Smooth muscle cell (in vitro differentiated cells): Measurements from ENCODE around the gene KCTD17. TPM values are rescaled to one million over a fixed set of nuclear protein-coding genes. Genes with fewer than 3 reads are reported as not detected.

ENCODE experiments used
- DNase-seq: peaks from one replicate; lab custom pipeline; 2025; ENCODE audit not compliant: unreplicated experiment; lab: John Stamatoyannopoulos, UW
- H2AFZ ChIP-seq: fragments of 200-600 bp; sonication (generic); 2 replicates; pipeline ENCODE4 v1.6.0; 2016; ENCODE audit warnings: antibody characterized with exemption, low read depth, mild to moderate bottlenecking
- H3F3A ChIP-seq: fragments of 200-600 bp; sonication (generic); 2 replicates; pipeline ENCODE4 v1.6.0; 2017; ENCODE audit warnings: antibody characterized with exemption, low read depth
- H3K27ac ChIP-seq: fragments of 200-600 bp; sonication (generic); 2 replicates; pipeline ENCODE4 v1.5.1; 2016; ENCODE audit warnings: low read depth, mild to moderate bottlenecking
- H3K27me3 ChIP-seq: fragments of 200-600 bp; sonication (generic); 2 replicates; pipeline ENCODE4 v1.6.1; 2016; ENCODE audit warnings: low read depth, mild to moderate bottlenecking
- H3K36me3 ChIP-seq: fragments of 200-600 bp; sonication (generic); 2 replicates; pipeline ENCODE4 v1.5.1; 2016; ENCODE audit warnings: low read depth
- H3K4me1 ChIP-seq: fragments of 200-600 bp; sonication (generic); 2 replicates; pipeline ENCODE4 v1.5.1; 2016; ENCODE audit warnings: low read depth
- H3K4me2 ChIP-seq: fragments of 200-600 bp; sonication (generic); 2 replicates; pipeline ENCODE4 v1.6.0; 2016; ENCODE audit warnings: mild to moderate bottlenecking
- H3K4me3 ChIP-seq: fragments of 200-600 bp; sonication (generic); 2 replicates; pipeline ENCODE4 v1.5.1; 2016; ENCODE audit warnings: mild to moderate bottlenecking
- H3K79me2 ChIP-seq: fragments of 200-600 bp; sonication (generic); 2 replicates; pipeline ENCODE4 v1.6.0; 2016; ENCODE audit warnings: low read depth, mild to moderate bottlenecking
- H3K9ac ChIP-seq: fragments of 200-600 bp; sonication (generic); 2 replicates; pipeline ENCODE4 v1.6.0; 2016; ENCODE audit warnings: low read depth
- H3K9me3 ChIP-seq: fragments of 200-600 bp; sonication (generic); replicated peaks from 2 replicates; pipeline ENCODE4 v1.5.1; 2016; ENCODE audit warnings: low read depth
- H4K20me1 ChIP-seq: fragments of 200-600 bp; sonication (generic); 2 replicates; pipeline ENCODE4 v1.6.0; 2016; ENCODE audit warnings: low read depth
- CTCF ChIP-seq: fragments of 200-600 bp; sonication (generic); IDR thresholded peaks from 2 replicates; pipeline ENCODE4 v1.5.1; 2017; ENCODE audit warnings: borderline replicate concordance, mild to moderate bottlenecking, antibody characterized with exemption; ENCODE audit not compliant: insufficient read depth, poor library complexity, severe bottlenecking
- WGBS: methylation state at CpG from one replicate; pipeline ENCODE4 v1.1.7; 2016; ENCODE audit warnings: low lambda C conversion rate; 5-methylcytosine and 5-hydroxymethylcytosine counted together
- polyA plus RNA-seq: library from polyadenylated mRNA; unstranded; fragments of >200 nt; fragmentation: Nextera tagmentation; extraction: Ambion mirVana; gene quantifications from 2 replicates; pipeline ENCODE4 v1.2.1, GENCODE V29; 2016
- total RNA-seq: library from RNA; depleted of rRNA; stranded (reverse); fragments of >200 nt; gene quantifications from 2 replicates; pipeline ENCODE4 v1.2.3, GENCODE V29; 2014

KCTD17 gene
- total and polyA plus RNA-seq, 2 experiments from 2014 or later, result 20.0 to 36.9 TPM

- DNase-seq, result no peak
- Histone ChIP-seq H3K4me3 (no peak overlapping the region), H3K79me2 (peaks cover 29% of the 10 kb centered on the region), H4K20me1 (peaks cover 59% of the 10 kb centered on the region), H3K4me2 (no peak overlapping the region), H3K9ac (no peak overlapping the region), H3K4me1 (peaks cover 9% of the 10 kb centered on the region), H3K9me3 (no peaks in the 10 kb centered on the region), H3F3A (no peaks in the 10 kb centered on the region), H3K36me3 (no peaks in the 10 kb centered on the region), H3K27me3 (no peaks in the 10 kb centered on the region), H3K27ac (no peak overlapping the region), H2AFZ (no peak overlapping the region)
- no peak for TF ChIP-seq CTCF
- WGBS, result 97% methylated on average over 34 of the region's 34 CpGs
Observed at GRCh38 chr22:37023743-37024338, 27.7 kb upstream of the KCTD17 start.

DNA sequence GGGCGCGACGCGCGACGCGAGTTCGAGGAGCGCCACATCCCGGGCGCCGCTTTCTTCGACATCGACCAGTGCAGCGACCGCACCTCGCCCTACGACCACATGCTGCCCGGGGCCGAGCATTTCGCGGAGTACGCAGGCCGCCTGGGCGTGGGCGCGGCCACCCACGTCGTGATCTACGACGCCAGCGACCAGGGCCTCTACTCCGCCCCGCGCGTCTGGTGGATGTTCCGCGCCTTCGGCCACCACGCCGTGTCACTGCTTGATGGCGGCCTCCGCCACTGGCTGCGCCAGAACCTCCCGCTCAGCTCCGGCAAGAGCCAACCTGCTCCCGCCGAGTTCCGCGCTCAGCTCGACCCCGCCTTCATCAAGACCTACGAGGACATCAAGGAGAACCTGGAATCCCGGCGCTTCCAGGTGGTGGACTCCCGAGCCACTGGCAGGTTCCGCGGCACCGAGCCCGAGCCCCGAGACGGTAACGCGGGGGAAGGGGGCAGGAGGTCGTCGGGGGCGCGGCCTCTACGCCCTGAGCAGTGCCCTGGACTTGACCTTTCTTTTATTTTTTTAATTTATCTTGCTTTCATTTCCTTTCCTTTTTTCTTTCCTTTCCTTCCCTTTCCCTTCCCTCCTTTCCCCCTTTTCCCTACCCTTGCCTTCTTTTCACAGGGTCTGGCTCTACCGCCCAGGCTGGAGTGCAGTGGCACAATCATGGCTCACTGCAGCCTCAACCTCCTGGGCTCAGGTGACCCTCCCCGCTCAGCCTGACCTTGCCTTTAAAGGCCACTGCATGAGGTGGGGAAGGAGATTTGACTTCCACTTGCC lies 27.0 kb upstream of the KCTD17 start:
- TF ChIP-seq CTCF, result no peak
- Histone ChIP-seq H3K9me3 (no peaks in the 10 kb centered on the region), H3K27me3 (no peaks in the 10 kb centered on the region), H3K9ac (no peak overlapping the region), H3F3A (no peaks in the 10 kb centered on the region), H2AFZ (no peak overlapping the region), H3K27ac (no peak overlapping the region), H3K4me1 (peaks cover 9% of the 10 kb centered on the region), H3K4me3 (no peak overlapping the region), H4K20me1 (peaks cover 59% of the 10 kb centered on the region), H3K79me2 (peaks cover 29% of the 10 kb centered on the region), H3K4me2 (no peak overlapping the region), H3K36me3 (no peaks in the 10 kb centered on the region)
- WGBS, result 97% methylated on average over 52 of the region's 71 CpGs
- DNase-seq, result no peak

GRCh38 chr22:37025500-37026070 lies 26.0 kb upstream of the KCTD17 start:
- Histone ChIP-seq H3K9ac (no peak overlapping the region), H3K27me3 (no peaks in the 10 kb centered on the region), H2AFZ (no peak overlapping the region), H3K4me3 (no peak overlapping the region), H3K4me1 (peaks cover 3% of the 10 kb centered on the region), H3K36me3 (no peaks in the 10 kb centered on the region), H3K79me2 (peaks cover 19% of the 10 kb centered on the region), H3K27ac (no peak overlapping the region), H3K9me3 (no peaks in the 10 kb centered on the region), H4K20me1 (peaks cover 59% of the 10 kb centered on the region), H3K4me2 (no peak overlapping the region), H3F3A (no peaks in the 10 kb centered on the region)
- no peak for TF ChIP-seq CTCF
- no peak for DNase-seq
- 88% methylated on average over 10 of the region's 10 CpGs for WGBS
